ENCODE measurements around the gene SF3B6.

SF3B6 gene

GRCh38 chr2:24052951-24053350, 23.2 kb downstream of the SF3B6 start:
- Histone ChIP-seq H3K4me2 (ENCODE audit: low read length) (no peak overlapping the region), H3K36me3 (ENCODE audit: insufficient read depth, low read length) (no peaks in the 10 kb centered on the region; the same call in 1 of the 2 replicates), H3K9ac (ENCODE audit: low read length) (no peak overlapping the region), H2AFZ (ENCODE audit: low read length) (no peak overlapping the region), H3K9me3 (ENCODE audit: low read length) (no peaks in the 10 kb centered on the region), H3K4me3 (ENCODE audit: low read depth, low read length, poor library complexity, severe bottlenecking) (no peak overlapping the region), H3K27me3 (ENCODE audit: insufficient read depth, low read length) (no peaks in the 10 kb centered on the region), H3K9me2 (ENCODE audit: low read depth, low read length) (no peaks in the 10 kb centered on the region), H3K4me1 (ENCODE audit: insufficient read depth, low read length, severe bottlenecking) (peaks cover 16% of the 10 kb centered on the region), H4K20me1 (ENCODE audit: insufficient read depth, low read length) (no peaks in the 10 kb centered on the region), H3K27ac (ENCODE audit: low read depth, low read length, poor library complexity, severe bottlenecking) (no peak overlapping the region), H3K79me2 (ENCODE audit: insufficient read depth, low read length) (no peaks in the 10 kb centered on the region), H3F3A (ENCODE audit: insufficient read depth, low read length) (no peaks in the 10 kb centered on the region)
- no peak for TF ChIP-seq EZH2 (IDR thresholded peaks at IDR 0.05; ENCODE audit: borderline replicate concordance, low read length)
- TF ChIP-seq, protein P1, sequence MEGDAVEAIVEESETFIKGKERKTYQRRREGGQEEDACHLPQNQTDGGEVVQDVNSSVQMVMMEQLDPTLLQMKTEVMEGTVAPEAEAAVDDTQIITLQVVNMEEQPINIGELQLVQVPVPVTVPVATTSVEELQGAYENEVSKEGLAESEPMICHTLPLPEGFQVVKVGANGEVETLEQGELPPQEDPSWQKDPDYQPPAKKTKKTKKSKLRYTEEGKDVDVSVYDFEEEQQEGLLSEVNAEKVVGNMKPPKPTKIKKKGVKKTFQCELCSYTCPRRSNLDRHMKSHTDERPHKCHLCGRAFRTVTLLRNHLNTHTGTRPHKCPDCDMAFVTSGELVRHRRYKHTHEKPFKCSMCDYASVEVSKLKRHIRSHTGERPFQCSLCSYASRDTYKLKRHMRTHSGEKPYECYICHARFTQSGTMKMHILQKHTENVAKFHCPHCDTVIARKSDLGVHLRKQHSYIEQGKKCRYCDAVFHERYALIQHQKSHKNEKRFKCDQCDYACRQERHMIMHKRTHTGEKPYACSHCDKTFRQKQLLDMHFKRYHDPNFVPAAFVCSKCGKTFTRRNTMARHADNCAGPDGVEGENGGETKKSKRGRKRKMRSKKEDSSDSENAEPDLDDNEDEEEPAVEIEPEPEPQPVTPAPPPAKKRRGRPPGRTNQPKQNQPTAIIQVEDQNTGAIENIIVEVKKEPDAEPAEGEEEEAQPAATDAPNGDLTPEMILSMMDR (IDR thresholded peaks at IDR 0.05; ENCODE audit: low read length): no peak

GRCh38 chr2:24051833-24052232, 24.3 kb downstream of the SF3B6 start:
- H2AFZ ChIP-seq (ENCODE audit: low read length): no peak overlapping the region
- TF ChIP-seq EZH2 (IDR thresholded peaks at IDR 0.05; ENCODE audit: borderline replicate concordance, low read length): no peak
- TF ChIP-seq, protein P1 (IDR thresholded peaks at IDR 0.05; ENCODE audit: low read length): no peak
- no peak overlapping the region for H3K4me3 ChIP-seq (ENCODE audit: low read depth, low read length, poor library complexity, severe bottlenecking)
- H3K27me3 ChIP-seq (ENCODE audit: insufficient read depth, low read length): no peaks in the 10 kb centered on the region
- H3K36me3 ChIP-seq (ENCODE audit: insufficient read depth, low read length): no peaks in the 10 kb centered on the region; the same call in 1 of the 2 replicates
- H3F3A ChIP-seq (ENCODE audit: insufficient read depth, low read length): no peaks in the 10 kb centered on the region
- peaks cover 22% of the 10 kb centered on the region for H3K4me1 ChIP-seq (ENCODE audit: insufficient read depth, low read length, severe bottlenecking)
- no peak overlapping the region for H3K4me2 ChIP-seq (ENCODE audit: low read length)
- H3K79me2 ChIP-seq (ENCODE audit: insufficient read depth, low read length): peaks cover 2% of the 10 kb centered on the region
- no peaks in the 10 kb centered on the region for H3K9me3 ChIP-seq (ENCODE audit: low read length)
- H3K27ac ChIP-seq (ENCODE audit: low read depth, low read length, poor library complexity, severe bottlenecking): no peak overlapping the region
- H3K9ac ChIP-seq (ENCODE audit: low read length): no peak overlapping the region
- H4K20me1 ChIP-seq (ENCODE audit: insufficient read depth, low read length): no peaks in the 10 kb centered on the region
- H3K9me2 ChIP-seq (ENCODE audit: low read depth, low read length): no peaks in the 10 kb centered on the region

- peak overlapping the region; percentile 72 for H3K4me3 ChIP-seq (ENCODE audit: low read depth, low read length, poor library complexity, severe bottlenecking)
- no peak overlapping the region for H3K27ac ChIP-seq (ENCODE audit: low read depth, low read length, poor library complexity, severe bottlenecking)
- peaks cover 32% of the 10 kb centered on the region for H3K4me1 ChIP-seq (ENCODE audit: insufficient read depth, low read length, severe bottlenecking)
- peaks cover 12% of the 10 kb centered on the region for H3K79me2 ChIP-seq (ENCODE audit: insufficient read depth, low read length)
- peak overlapping the region; percentile 97 for H3K4me2 ChIP-seq (ENCODE audit: low read length)
- H2AFZ ChIP-seq (ENCODE audit: low read length): no peak overlapping the region
- no peaks in the 10 kb centered on the region for H3F3A ChIP-seq (ENCODE audit: insufficient read depth, low read length)
- peak overlapping the region; percentile 61 for H3K9ac ChIP-seq (ENCODE audit: low read length)
- H3K9me3 ChIP-seq (ENCODE audit: low read length): no peaks in the 10 kb centered on the region
- no peaks in the 10 kb centered on the region for H4K20me1 ChIP-seq (ENCODE audit: insufficient read depth, low read length)
- no peaks in the 10 kb centered on the region for H3K36me3 ChIP-seq (ENCODE audit: insufficient read depth, low read length)
- no peaks in the 10 kb centered on the region for H3K27me3 ChIP-seq (ENCODE audit: insufficient read depth, low read length)
- H3K9me2 ChIP-seq (ENCODE audit: low read depth, low read length): no peaks in the 10 kb centered on the region
- no peak for TF ChIP-seq EZH2 (IDR thresholded peaks at IDR 0.05; ENCODE audit: borderline replicate concordance, low read length)
- TF ChIP-seq, protein P1 (IDR thresholded peaks at IDR 0.05; ENCODE audit: low read length): no peak
Observed at GRCh38 chr2:24050041-24050979, 25.8 kb downstream of the SF3B6 start.

All from OCI-LY1 (cell line).